Liver (tissue), 9 donors: Measurements from ENCODE around the gene CEND1. TPM values are rescaled to one million over a fixed set of nuclear protein-coding genes. Genes with fewer than 3 reads are reported as not detected.

Experiments
- DNase-seq: peaks from one replicate; pipeline ENCODE4 v3.0.0-alpha.2; 2017; ENCODE audit warnings: low spot score
- H3K27ac ChIP-seq, 2 donors: one replicate each; pipeline ENCODE4 v1.7.0; 2013; ENCODE audit warnings: inconsistent platforms in 2 of 2, low read length in 2 of 2, control low read depth in 1 of 2, low read depth in 1 of 2, mild to moderate bottlenecking in 1 of 2
- H3K27me3 ChIP-seq, 4 donors: one replicate each; pipeline versions ENCODE4 v1.6.1 to v1.7.0; 2013; ENCODE audit warnings: low read length in 3 of 4, inconsistent platforms in 1 of 4, mild to moderate bottlenecking in 1 of 4, moderate library complexity in 1 of 4; ENCODE audit not compliant: control insufficient read depth in 4 of 4, insufficient read depth in 4 of 4
- H3K36me3 ChIP-seq, 4 donors: one replicate each; pipeline versions ENCODE4 v1.6.1 to v1.7.0; 2013; ENCODE audit warnings: low read length in 3 of 4, mild to moderate bottlenecking in 3 of 4, low read depth in 1 of 4, moderate library complexity in 1 of 4; ENCODE audit not compliant: control insufficient read depth in 4 of 4, insufficient read depth in 3 of 4
- H3K4me1 ChIP-seq, 4 donors: one replicate each; pipeline versions ENCODE4 v1.6.1 to v1.7.0; 2013; ENCODE audit warnings: low read length in 3 of 4, mild to moderate bottlenecking in 3 of 4, moderate library complexity in 1 of 4; ENCODE audit not compliant: control insufficient read depth in 4 of 4, insufficient read depth in 4 of 4
- H3K4me3 ChIP-seq, 3 donors: one replicate each; pipeline versions ENCODE4 v1.6.1 to v1.7.0; 2013; ENCODE audit warnings: low read length in 3 of 3, control low read depth in 1 of 3, low read depth in 1 of 3, mild to moderate bottlenecking in 1 of 3
- H3K9ac ChIP-seq, 2 donors: one replicate each; pipeline ENCODE4 v1.7.0; 2013; ENCODE audit warnings: low read length in 2 of 2, mild to moderate bottlenecking in 2 of 2, moderate library complexity in 2 of 2, control low read depth in 1 of 2, low read depth in 1 of 2
- H3K9me3 ChIP-seq, 4 donors: one replicate each; pipeline versions ENCODE4 v1.6.1 to v1.7.0; 2013; ENCODE audit warnings: low read length in 3 of 4; ENCODE audit not compliant: control insufficient read depth in 4 of 4
- EGR1 ChIP-seq, 2 donors: IDR thresholded peaks; 2 replicates each; pipeline ENCODE4 v1.6.1; 2016 to 2018; ENCODE audit warnings: antibody characterized with exemption in 2 of 2, low read depth in 2 of 2
- FOXA1 ChIP-seq: IDR thresholded peaks from 2 replicates; pipeline ENCODE4 v1.6.1; 2016; ENCODE audit warnings: antibody characterized with exemption
- FOXA2 ChIP-seq: IDR thresholded peaks from 2 replicates; pipeline ENCODE4 v1.6.1; 2016; ENCODE audit warnings: antibody characterized with exemption
- GABPA ChIP-seq, 2 donors: IDR thresholded peaks in 1 of 2; conservative IDR thresholded peaks in 1 of 2; 2 replicates each; pipeline ENCODE4 v1.6.1; 2016; ENCODE audit warnings: antibody characterized with exemption in 2 of 2, mild to moderate bottlenecking in 1 of 2, moderate library complexity in 1 of 2
- HNF4A ChIP-seq, 2 donors: conservative IDR thresholded peaks; 2 replicates each; pipeline ENCODE4 v1.6.1; 2016; ENCODE audit warnings: antibody characterized with exemption in 2 of 2, mild to moderate bottlenecking in 2 of 2
- HNF4G ChIP-seq: IDR thresholded peaks from 2 replicates; pipeline ENCODE4 v1.6.1; 2016; ENCODE audit warnings: antibody characterized with exemption
- JUND ChIP-seq, 2 donors: IDR thresholded peaks; 2 replicates each; pipeline ENCODE4 v1.6.1; 2016; ENCODE audit warnings: antibody characterized with exemption in 2 of 2
- NR2F2 ChIP-seq: IDR thresholded peaks from 2 replicates; pipeline ENCODE4 v1.6.1; 2016; ENCODE audit warnings: antibody characterized with exemption
- RAD21 ChIP-seq, 2 donors: IDR thresholded peaks; 2 replicates each; pipeline ENCODE4 v1.6.1; 2016; ENCODE audit warnings: antibody characterized with exemption in 2 of 2, mild to moderate bottlenecking in 2 of 2
- RXRA ChIP-seq, 2 donors: IDR thresholded peaks; 2 replicates each; pipeline ENCODE4 v1.6.1; 2017 to 2018; ENCODE audit warnings: antibody characterized with exemption in 2 of 2, mild to moderate bottlenecking in 1 of 2
- SP1 ChIP-seq: IDR thresholded peaks from 2 replicates; pipeline ENCODE4 v1.6.1; 2018; ENCODE audit warnings: antibody characterized with exemption, mild to moderate bottlenecking
- TAF1 ChIP-seq: conservative IDR thresholded peaks from 2 replicates; pipeline ENCODE4 v1.6.1; 2016; ENCODE audit warnings: antibody characterized with exemption, mild to moderate bottlenecking
- YY1 ChIP-seq: IDR thresholded peaks from 2 replicates; pipeline ENCODE4 v1.6.1; 2016; ENCODE audit warnings: antibody characterized with exemption, mild to moderate bottlenecking
- WGBS: extraction: QIAGEN DNeasy Blood & Tissue Kit; methylation state at CpG from one replicate; pipeline ENCODE4 v1.1.7; 2013; 5-methylcytosine and 5-hydroxymethylcytosine counted together
- polyA plus RNA-seq, 2 donors: library from polyadenylated mRNA; stranded (reverse) in 1 of 2; unstranded in 1 of 2; fragments of 200-250 nt in 1 of 2; fragments of >200 nt in 1 of 2; fragmentation: Nextera tagmentation in 1 of 2; extraction: Ambion mirVana in 1 of 2; gene quantifications; one replicate each; pipeline versions ENCODE4 v1.2.1 to v1.2.3, GENCODE V29; 2013 to 2015
- total RNA-seq, 2 donors: library from RNA; depleted of rRNA; stranded (reverse); fragments of >200 nt; gene quantifications; one replicate each; pipeline ENCODE4 v1.2.3, GENCODE V29; 2014
- TF ChIP-seq, protein P1 (sequence below): IDR thresholded peaks from 2 replicates; pipeline ENCODE4 v1.6.1; 2016; ENCODE audit warnings: antibody characterized with exemption, mild to moderate bottlenecking
- TF ChIP-seq, protein P2 (sequence below): fragments of 150-350 bp; IDR thresholded peaks from 2 replicates; pipeline ENCODE4 v1.5.1; 2017; ENCODE audit warnings: improper control_type of control experiment, low read depth, low read length; ENCODE audit not compliant: missing input control
- TF ChIP-seq, protein P3 (sequence below): IDR thresholded peaks from 2 replicates; pipeline ENCODE4 v1.6.1; 2016; ENCODE audit warnings: antibody characterized with exemption
- TF ChIP-seq, protein P4 (sequence below): IDR thresholded peaks from 2 replicates; pipeline ENCODE4 v1.6.1; 2016; ENCODE audit warnings: antibody characterized with exemption
- TF ChIP-seq, protein P5 (sequence below): IDR thresholded peaks from 2 replicates; pipeline ENCODE4 v1.6.1; 2016; ENCODE audit warnings: antibody characterized with exemption
- donor health status: healthy.
- donor health status: healthy.
- donor health status: healthy.
- donor health status: healthy.
- donor health status: healthy.

The CEND1 gene
- total and polyA plus RNA-seq, 4 donors: not detected

DNA sequence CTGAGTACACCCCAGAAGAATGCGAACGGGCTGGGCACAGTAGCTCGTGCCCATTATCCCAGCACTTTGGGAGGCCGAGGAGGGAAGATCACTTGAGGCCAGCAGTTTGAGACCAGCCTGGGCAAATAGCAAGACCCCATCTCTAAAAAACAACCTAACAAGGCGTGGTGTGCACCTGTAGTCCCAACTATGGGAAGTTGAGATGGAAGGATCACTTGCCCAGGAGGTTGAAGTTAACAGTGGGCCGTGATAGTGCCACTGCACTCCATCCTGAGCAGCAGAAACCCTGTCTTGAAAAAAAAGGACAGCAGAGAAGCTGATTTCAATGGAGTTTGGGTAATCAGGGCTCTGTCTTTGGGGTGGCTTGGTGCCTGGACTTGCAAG lies 23.2 kb upstream of the CEND1 start:
- TF ChIP-seq TAF1 (no peak), RAD21 (IDR thresholded peaks at IDR 0.05) (no peak), EGR1 (IDR thresholded peaks at IDR 0.05; ENCODE audit: low read depth in 2 of 2) (no peak), YY1 (no peak), JUND (IDR thresholded peaks at IDR 0.05) (no peak), SP1 (no peak), HNF4G (no peak), GABPA (IDR thresholded peaks at IDR 0.05 in 1 of 2, conservative IDR thresholded peaks at IDR 0.05 in 1 of 2) (no peak), NR2F2 (no peak), HNF4A (conservative IDR thresholded peaks at IDR 0.05) (no peak), RXRA (IDR thresholded peaks at IDR 0.05) (no peak), FOXA1 (no peak)
- TF ChIP-seq, protein P1, sequence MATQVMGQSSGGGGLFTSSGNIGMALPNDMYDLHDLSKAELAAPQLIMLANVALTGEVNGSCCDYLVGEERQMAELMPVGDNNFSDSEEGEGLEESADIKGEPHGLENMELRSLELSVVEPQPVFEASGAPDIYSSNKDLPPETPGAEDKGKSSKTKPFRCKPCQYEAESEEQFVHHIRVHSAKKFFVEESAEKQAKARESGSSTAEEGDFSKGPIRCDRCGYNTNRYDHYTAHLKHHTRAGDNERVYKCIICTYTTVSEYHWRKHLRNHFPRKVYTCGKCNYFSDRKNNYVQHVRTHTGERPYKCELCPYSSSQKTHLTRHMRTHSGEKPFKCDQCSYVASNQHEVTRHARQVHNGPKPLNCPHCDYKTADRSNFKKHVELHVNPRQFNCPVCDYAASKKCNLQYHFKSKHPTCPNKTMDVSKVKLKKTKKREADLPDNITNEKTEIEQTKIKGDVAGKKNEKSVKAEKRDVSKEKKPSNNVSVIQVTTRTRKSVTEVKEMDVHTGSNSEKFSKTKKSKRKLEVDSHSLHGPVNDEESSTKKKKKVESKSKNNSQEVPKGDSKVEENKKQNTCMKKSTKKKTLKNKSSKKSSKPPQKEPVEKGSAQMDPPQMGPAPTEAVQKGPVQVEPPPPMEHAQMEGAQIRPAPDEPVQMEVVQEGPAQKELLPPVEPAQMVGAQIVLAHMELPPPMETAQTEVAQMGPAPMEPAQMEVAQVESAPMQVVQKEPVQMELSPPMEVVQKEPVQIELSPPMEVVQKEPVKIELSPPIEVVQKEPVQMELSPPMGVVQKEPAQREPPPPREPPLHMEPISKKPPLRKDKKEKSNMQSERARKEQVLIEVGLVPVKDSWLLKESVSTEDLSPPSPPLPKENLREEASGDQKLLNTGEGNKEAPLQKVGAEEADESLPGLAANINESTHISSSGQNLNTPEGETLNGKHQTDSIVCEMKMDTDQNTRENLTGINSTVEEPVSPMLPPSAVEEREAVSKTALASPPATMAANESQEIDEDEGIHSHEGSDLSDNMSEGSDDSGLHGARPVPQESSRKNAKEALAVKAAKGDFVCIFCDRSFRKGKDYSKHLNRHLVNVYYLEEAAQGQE: no peak
- TF ChIP-seq, protein P2, sequence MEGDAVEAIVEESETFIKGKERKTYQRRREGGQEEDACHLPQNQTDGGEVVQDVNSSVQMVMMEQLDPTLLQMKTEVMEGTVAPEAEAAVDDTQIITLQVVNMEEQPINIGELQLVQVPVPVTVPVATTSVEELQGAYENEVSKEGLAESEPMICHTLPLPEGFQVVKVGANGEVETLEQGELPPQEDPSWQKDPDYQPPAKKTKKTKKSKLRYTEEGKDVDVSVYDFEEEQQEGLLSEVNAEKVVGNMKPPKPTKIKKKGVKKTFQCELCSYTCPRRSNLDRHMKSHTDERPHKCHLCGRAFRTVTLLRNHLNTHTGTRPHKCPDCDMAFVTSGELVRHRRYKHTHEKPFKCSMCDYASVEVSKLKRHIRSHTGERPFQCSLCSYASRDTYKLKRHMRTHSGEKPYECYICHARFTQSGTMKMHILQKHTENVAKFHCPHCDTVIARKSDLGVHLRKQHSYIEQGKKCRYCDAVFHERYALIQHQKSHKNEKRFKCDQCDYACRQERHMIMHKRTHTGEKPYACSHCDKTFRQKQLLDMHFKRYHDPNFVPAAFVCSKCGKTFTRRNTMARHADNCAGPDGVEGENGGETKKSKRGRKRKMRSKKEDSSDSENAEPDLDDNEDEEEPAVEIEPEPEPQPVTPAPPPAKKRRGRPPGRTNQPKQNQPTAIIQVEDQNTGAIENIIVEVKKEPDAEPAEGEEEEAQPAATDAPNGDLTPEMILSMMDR: no peak
- TF ChIP-seq, protein P3, sequence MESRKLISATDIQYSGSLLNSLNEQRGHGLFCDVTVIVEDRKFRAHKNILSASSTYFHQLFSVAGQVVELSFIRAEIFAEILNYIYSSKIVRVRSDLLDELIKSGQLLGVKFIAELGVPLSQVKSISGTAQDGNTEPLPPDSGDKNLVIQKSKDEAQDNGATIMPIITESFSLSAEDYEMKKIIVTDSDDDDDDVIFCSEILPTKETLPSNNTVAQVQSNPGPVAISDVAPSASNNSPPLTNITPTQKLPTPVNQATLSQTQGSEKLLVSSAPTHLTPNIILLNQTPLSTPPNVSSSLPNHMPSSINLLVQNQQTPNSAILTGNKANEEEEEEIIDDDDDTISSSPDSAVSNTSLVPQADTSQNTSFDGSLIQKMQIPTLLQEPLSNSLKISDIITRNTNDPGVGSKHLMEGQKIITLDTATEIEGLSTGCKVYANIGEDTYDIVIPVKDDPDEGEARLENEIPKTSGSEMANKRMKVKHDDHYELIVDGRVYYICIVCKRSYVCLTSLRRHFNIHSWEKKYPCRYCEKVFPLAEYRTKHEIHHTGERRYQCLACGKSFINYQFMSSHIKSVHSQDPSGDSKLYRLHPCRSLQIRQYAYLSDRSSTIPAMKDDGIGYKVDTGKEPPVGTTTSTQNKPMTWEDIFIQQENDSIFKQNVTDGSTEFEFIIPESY: no peak
- TF ChIP-seq, protein P4, sequence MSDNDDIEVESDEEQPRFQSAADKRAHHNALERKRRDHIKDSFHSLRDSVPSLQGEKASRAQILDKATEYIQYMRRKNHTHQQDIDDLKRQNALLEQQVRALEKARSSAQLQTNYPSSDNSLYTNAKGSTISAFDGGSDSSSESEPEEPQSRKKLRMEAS: no peak
- TF ChIP-seq, protein P5, sequence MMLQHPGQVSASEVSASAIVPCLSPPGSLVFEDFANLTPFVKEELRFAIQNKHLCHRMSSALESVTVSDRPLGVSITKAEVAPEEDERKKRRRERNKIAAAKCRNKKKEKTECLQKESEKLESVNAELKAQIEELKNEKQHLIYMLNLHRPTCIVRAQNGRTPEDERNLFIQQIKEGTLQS: no peak
- no peak for DNase-seq
- Histone ChIP-seq H3K9me3 (no peaks in the 10 kb centered on the region), H3K4me1 (peaks cover 4 to 27% (median 20%) of the 10 kb centered on the region in 4 donors), H3K9ac (no peak overlapping the region), H3K36me3 (peaks cover 5 to 23% (median 19%) of the 10 kb centered on the region in 4 donors), H3K4me3 (no peak overlapping the region), H3K27ac (no peak overlapping the region), H3K27me3 (no peaks in the 10 kb centered on the region)
- 98% methylated on average over 6 of the region's 6 CpGs for WGBS

DNA sequence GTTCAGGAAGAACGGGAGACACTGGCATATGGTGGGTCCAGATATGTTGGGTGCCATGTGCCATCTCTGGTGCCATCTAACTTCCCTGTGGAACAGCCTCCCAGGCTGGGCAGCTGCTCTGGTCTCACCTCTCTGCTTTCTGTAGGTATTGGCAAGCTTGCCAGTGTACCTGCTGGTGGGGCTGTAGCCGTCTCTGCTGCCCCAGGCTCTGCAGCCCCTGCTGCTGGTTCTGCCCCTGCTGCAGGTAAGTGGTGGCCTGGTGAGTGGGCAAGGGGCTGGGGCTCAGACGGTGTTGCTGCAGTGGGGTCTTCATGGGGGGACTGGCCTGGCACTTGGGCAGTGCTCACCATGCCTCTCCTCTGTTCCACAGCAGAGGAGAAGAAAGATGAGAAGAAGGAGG lies 22.5 kb upstream of the CEND1 start:
- DNase-seq: no peak
- TF ChIP-seq GABPA (IDR thresholded peaks at IDR 0.05 in 1 of 2, conservative IDR thresholded peaks at IDR 0.05 in 1 of 2): no peak
- no peak for TF ChIP-seq YY1
- no peak for TF ChIP-seq RXRA (IDR thresholded peaks at IDR 0.05)
- TF ChIP-seq, protein P4: no peak
- no peak for TF ChIP-seq FOXA1
- TF ChIP-seq, protein P3: no peak
- no peak for TF ChIP-seq SP1
- TF ChIP-seq, protein P5: no peak
- TF ChIP-seq RAD21 (IDR thresholded peaks at IDR 0.05): no peak
- no peak for TF ChIP-seq NR2F2
- TF ChIP-seq, protein P2: no peak
- TF ChIP-seq JUND (IDR thresholded peaks at IDR 0.05): no peak
- TF ChIP-seq EGR1 (IDR thresholded peaks at IDR 0.05; ENCODE audit: low read depth in 2 of 2): no peak
- TF ChIP-seq FOXA2: no peak
- TF ChIP-seq HNF4A (conservative IDR thresholded peaks at IDR 0.05): no peak
- Histone ChIP-seq H3K4me3 (no peak overlapping the region), H3K27me3 (no peaks in the 10 kb centered on the region), H3K4me1 (peaks cover 4 to 27% (median 20%) of the 10 kb centered on the region in 4 donors), H3K9me3 (no peaks in the 10 kb centered on the region), H3K9ac (no peak overlapping the region), H3K36me3 (peaks cover 5 to 23% (median 19%) of the 10 kb centered on the region in 4 donors), H3K27ac (no peak overlapping the region)
- 90% methylated on average over 3 of the region's 3 CpGs for WGBS
